H9 (cell line): ENCODE data around the gene CLMN. TPM values are rescaled to one million over a fixed set of nuclear protein-coding genes. Genes with fewer than 3 reads are reported as not detected.

Experiments used
- DNase-seq: peaks from one replicate; pipeline ENCODE4 v3.0.0-alpha.2; 2017
- H2AFZ ChIP-seq: one replicate; pipeline ENCODE4 v1.6.1; 2013; ENCODE audit warnings: mild to moderate bottlenecking, low read length, control low read depth, moderate library complexity
- H2AK5ac ChIP-seq: 2 replicates; pipeline ENCODE4 v1.6.1; 2013; ENCODE audit warnings: low read length, control low read depth, mixed read lengths; ENCODE audit not compliant: insufficient read length
- H2BK120ac ChIP-seq: one replicate; pipeline ENCODE4 v1.6.1; 2013; ENCODE audit warnings: low read depth, mild to moderate bottlenecking, low read length, control low read depth, inconsistent platforms; ENCODE audit not compliant: poor library complexity, severe bottlenecking
- H2BK12ac ChIP-seq: 2 replicates; pipeline ENCODE4 v1.6.1; 2013; ENCODE audit warnings: low read length, control low read depth, mixed read lengths, low read depth; ENCODE audit not compliant: insufficient read length
- H2BK15ac ChIP-seq: 2 replicates; pipeline ENCODE4 v1.6.1; 2013; ENCODE audit warnings: low read depth, low read length, control low read depth
- H2BK20ac ChIP-seq: one replicate; pipeline ENCODE4 v1.6.1; 2013; ENCODE audit warnings: low read depth, mild to moderate bottlenecking, low read length, control low read depth, inconsistent platforms; ENCODE audit not compliant: poor library complexity, severe bottlenecking
- H2BK5ac ChIP-seq: 2 replicates; pipeline ENCODE4 v1.6.1; 2013; ENCODE audit warnings: low read length, control low read depth, mixed read lengths; ENCODE audit not compliant: insufficient read length
- H3K14ac ChIP-seq: 2 replicates; pipeline ENCODE4 v1.6.1; 2013; ENCODE audit warnings: low read length, control low read depth; ENCODE audit not compliant: insufficient read depth
- H3K18ac ChIP-seq: 2 replicates; pipeline ENCODE4 v1.6.1; 2013; ENCODE audit warnings: low read depth, mild to moderate bottlenecking, mixed read lengths, low read length, control low read depth; ENCODE audit not compliant: insufficient read length
- H3K23ac ChIP-seq: 2 replicates; pipeline ENCODE4 v1.6.1; 2013; ENCODE audit warnings: low read length, control low read depth, mixed read lengths, low read depth; ENCODE audit not compliant: insufficient read length
- H3K23me2 ChIP-seq: 2 replicates; pipeline ENCODE4 v1.6.1; 2013; ENCODE audit warnings: low read depth, mild to moderate bottlenecking, mixed read lengths, low read length, control low read depth; ENCODE audit not compliant: insufficient read length, poor library complexity, severe bottlenecking
- H3K27ac ChIP-seq: 2 replicates; pipeline ENCODE4 v1.5.1; 2013; ENCODE audit warnings: low read length, control low read depth, mixed read lengths, low read depth; ENCODE audit not compliant: insufficient read length
- H3K27me3 ChIP-seq: 2 replicates; pipeline ENCODE4 v1.6.1; 2013; ENCODE audit warnings: low read length, control low read depth, inconsistent platforms; ENCODE audit not compliant: insufficient read depth
- H3K4ac ChIP-seq: 2 replicates; pipeline ENCODE4 v1.6.1; 2013; ENCODE audit warnings: low read depth, mild to moderate bottlenecking, control low read depth, inconsistent platforms, low read length, moderate library complexity
- H3K4me1 ChIP-seq: 2 replicates; pipeline ENCODE4 v1.6.1; 2013; ENCODE audit warnings: low read length, control low read depth, inconsistent platforms; ENCODE audit not compliant: insufficient read depth
- H3K4me2 ChIP-seq: 2 replicates; pipeline ENCODE4 v1.6.1; 2013; ENCODE audit warnings: low read length, control low read depth, mixed read lengths; ENCODE audit not compliant: insufficient read length, insufficient read depth
- H3K56ac ChIP-seq: 2 replicates; pipeline ENCODE4 v1.6.1; 2013; ENCODE audit warnings: low read depth, mild to moderate bottlenecking, mixed read lengths, low read length, control low read depth; ENCODE audit not compliant: insufficient read length
- H3K79me1 ChIP-seq: 2 replicates; pipeline ENCODE4 v1.6.1; 2013; ENCODE audit warnings: low read depth, mild to moderate bottlenecking, moderate library complexity, low read length, control low read depth, inconsistent platforms; ENCODE audit not compliant: insufficient read depth, poor library complexity, severe bottlenecking
- H3K79me2 ChIP-seq: 2 replicates; pipeline ENCODE4 v1.6.1; 2013; ENCODE audit warnings: low read length, control low read depth, inconsistent platforms; ENCODE audit not compliant: insufficient read depth
- H3K9ac ChIP-seq: 2 replicates; pipeline ENCODE4 v1.6.1; 2013; ENCODE audit warnings: low read length, control low read depth, mixed read lengths; ENCODE audit not compliant: insufficient read length; ENCODE audit errors: extremely low read depth
- H3K9me3 ChIP-seq: one replicate; pipeline ENCODE4 v1.6.1; 2013; ENCODE audit warnings: low read depth, low read length, inconsistent platforms; ENCODE audit not compliant: control insufficient read depth
- H3T11ph ChIP-seq: one replicate; pipeline ENCODE4 v1.6.1; 2013; ENCODE audit warnings: mild to moderate bottlenecking, low read length, control low read depth, inconsistent platforms
- H4K20me1 ChIP-seq: one replicate; pipeline ENCODE4 v1.6.1; 2013; ENCODE audit not compliant: control insufficient read depth, insufficient read length, insufficient read depth
- H4K5ac ChIP-seq: 2 replicates; pipeline ENCODE4 v1.6.1; 2013; ENCODE audit warnings: low read depth, mild to moderate bottlenecking, mixed read lengths, low read length, control low read depth; ENCODE audit not compliant: insufficient read length
- H4K8ac ChIP-seq: replicated peaks from 2 replicates; pipeline ENCODE4 v1.6.1; 2013; ENCODE audit warnings: low read length, control low read depth, mixed read lengths, low read depth; ENCODE audit not compliant: insufficient read length
- H4K91ac ChIP-seq: 2 replicates; pipeline ENCODE4 v1.6.1; 2013; ENCODE audit warnings: low read depth, mild to moderate bottlenecking, moderate library complexity, mixed read lengths, low read length, control low read depth; ENCODE audit not compliant: insufficient read length
- H3K27ac Mint-ChIP-seq, 3 experiments: 2 replicates in 2 of 3; 3 replicates in 1 of 3; pipeline ENCODE4 v1.8.0; 2020 to 2021; ENCODE audit warnings: mixed read lengths in 3 of 3, mild to moderate bottlenecking in 1 of 3, moderate library complexity in 1 of 3
- H3K27me3 Mint-ChIP-seq: 2 replicates; pipeline ENCODE4 v1.8.0; 2021; ENCODE audit warnings: low read depth, mild to moderate bottlenecking, moderate library complexity, mixed read lengths
- H3K36me3 Mint-ChIP-seq, 3 experiments: 2 replicates in 2 of 3; 3 replicates in 1 of 3; pipeline ENCODE4 v1.8.0; 2020 to 2021; ENCODE audit warnings: low read depth in 3 of 3, mixed read lengths in 3 of 3; ENCODE audit not compliant: insufficient read depth in 1 of 3
- H3K4me1 Mint-ChIP-seq, 2 experiments: 2 replicates each; pipeline ENCODE4 v1.8.0; 2020; ENCODE audit warnings: mixed read lengths in 2 of 2
- H3K4me3 Mint-ChIP-seq, 2 experiments: 2 replicates in 1 of 2; 3 replicates in 1 of 2; pipeline ENCODE4 v1.8.0; 2020 to 2021; ENCODE audit warnings: mild to moderate bottlenecking in 2 of 2, mixed read lengths in 2 of 2, moderate library complexity in 1 of 2
- H3K9me3 Mint-ChIP-seq, 2 experiments: 2 replicates in 1 of 2; 3 replicates in 1 of 2; pipeline ENCODE4 v1.8.0; 2020; ENCODE audit warnings: mild to moderate bottlenecking in 2 of 2, mixed read lengths in 2 of 2, moderate library complexity in 1 of 2
- WGBS: extraction: QIAGEN DNeasy Blood & Tissue Kit; methylation state at CpG from one replicate; pipeline ENCODE4 v1.1.7; 2013; ENCODE audit warnings: missing lambda C conversion rate, low lambda C conversion rate, mixed read lengths; ENCODE audit not compliant: insufficient read length; ENCODE audit errors: extremely low coverage; 5-methylcytosine and 5-hydroxymethylcytosine counted together
- total RNA-seq: library from RNA; stranded (reverse); gene quantifications from 2 replicates; pipeline ENCODE4 v1.2.1, GENCODE V29; 2021
- TF ChIP-seq, protein P1 (sequence below): fragments of 200-600 bp; sonication (generic); conservative IDR thresholded peaks from 3 replicates; pipeline ENCODE4 v1.8.0; 2021; ENCODE audit warnings: antibody characterized with exemption, mild to moderate bottlenecking

Gene CLMN
- total RNA-seq, 1 experiment from 2014 or later = 7.6 TPM

GRCh38 chr14:95353664-95354063 lies 34.0 kb upstream of the CLMN start:
- TF ChIP-seq, protein P1, sequence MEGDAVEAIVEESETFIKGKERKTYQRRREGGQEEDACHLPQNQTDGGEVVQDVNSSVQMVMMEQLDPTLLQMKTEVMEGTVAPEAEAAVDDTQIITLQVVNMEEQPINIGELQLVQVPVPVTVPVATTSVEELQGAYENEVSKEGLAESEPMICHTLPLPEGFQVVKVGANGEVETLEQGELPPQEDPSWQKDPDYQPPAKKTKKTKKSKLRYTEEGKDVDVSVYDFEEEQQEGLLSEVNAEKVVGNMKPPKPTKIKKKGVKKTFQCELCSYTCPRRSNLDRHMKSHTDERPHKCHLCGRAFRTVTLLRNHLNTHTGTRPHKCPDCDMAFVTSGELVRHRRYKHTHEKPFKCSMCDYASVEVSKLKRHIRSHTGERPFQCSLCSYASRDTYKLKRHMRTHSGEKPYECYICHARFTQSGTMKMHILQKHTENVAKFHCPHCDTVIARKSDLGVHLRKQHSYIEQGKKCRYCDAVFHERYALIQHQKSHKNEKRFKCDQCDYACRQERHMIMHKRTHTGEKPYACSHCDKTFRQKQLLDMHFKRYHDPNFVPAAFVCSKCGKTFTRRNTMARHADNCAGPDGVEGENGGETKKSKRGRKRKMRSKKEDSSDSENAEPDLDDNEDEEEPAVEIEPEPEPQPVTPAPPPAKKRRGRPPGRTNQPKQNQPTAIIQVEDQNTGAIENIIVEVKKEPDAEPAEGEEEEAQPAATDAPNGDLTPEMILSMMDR = no peak
- H3K79me1 ChIP-seq = no peaks in the 10 kb centered on the region
- no peak overlapping the region for H3K56ac ChIP-seq
- no peak for DNase-seq
- no peak overlapping the region for H2AFZ ChIP-seq
- no peak overlapping the region for H3T11ph ChIP-seq
- Mint-ChIP-seq H3K27ac (no peak overlapping the region), H3K4me1 (peaks cover 8 to 13% of the 10 kb centered on the region in 2 experiments), H3K36me3 (peaks cover 0 to 6% (median 6%) of the 10 kb centered on the region in 3 experiments; a peak in 5 of 7 replicates), H3K9me3 (peaks cover 8 to 13% of the 10 kb centered on the region in 2 experiments), H3K27me3 (no peaks in the 10 kb centered on the region; the same call in 1 of the 2 replicates), H3K4me3 (no peak overlapping the region)
- no peaks in the 10 kb centered on the region for H4K20me1 ChIP-seq
- H3K27ac ChIP-seq = no peak overlapping the region
- no CpG with 5 or more reads among the region's 9 CpGs for WGBS
- no peaks in the 10 kb centered on the region for H3K23me2 ChIP-seq
- H2BK5ac ChIP-seq = no peak overlapping the region
- no peaks in the 10 kb centered on the region for H3K79me2 ChIP-seq
- no peak overlapping the region for H3K9ac ChIP-seq
- no peak overlapping the region for H2BK20ac ChIP-seq
- no peak overlapping the region for H2BK12ac ChIP-seq
- H3K9me3 ChIP-seq = no peaks in the 10 kb centered on the region
- H3K4me1 ChIP-seq = no peaks in the 10 kb centered on the region
- H3K23ac ChIP-seq = no peak overlapping the region
- no peak overlapping the region for H3K14ac ChIP-seq
- H4K91ac ChIP-seq = no peak overlapping the region
- H2AK5ac ChIP-seq = no peak overlapping the region
- no peaks in the 10 kb centered on the region for H3K27me3 ChIP-seq
- H3K18ac ChIP-seq = no peak overlapping the region
- H4K8ac ChIP-seq = no peak overlapping the region
- H2BK120ac ChIP-seq = no peak overlapping the region
- H3K4ac ChIP-seq = no peak overlapping the region
- no peak overlapping the region for H4K5ac ChIP-seq
- no peak overlapping the region for H2BK15ac ChIP-seq
- H3K4me2 ChIP-seq = no peak overlapping the region
